ENCODE measurements around the gene SLC46A1.

GRCh38 chr17:28427371-28427770 lies 21.4 kb upstream of the SLC46A1 start:
- TF ChIP-seq CTCF (conservative IDR thresholded peaks at IDR 0.05 in 1 of 2, IDR thresholded peaks at IDR 0.05 in 1 of 2; ENCODE audit: low read depth in 1 of 2, low read length in 2 of 2) (no peak), EZH2 (IDR thresholded peaks at IDR 0.05; ENCODE audit: low read length, missing control alignments) (no peak)

Measured in fibroblast of lung (primary cell).